Stomach smooth muscle (tissue), 2 donors: ENCODE data around the gene SH3GL2.

Experiments used
- H3K27ac ChIP-seq: one replicate; pipeline ENCODE4 v1.7.0; 2013; ENCODE audit warnings: mild to moderate bottlenecking, low read length, inconsistent platforms
- H3K27me3 ChIP-seq, 2 donors: one replicate each; pipeline ENCODE4 v1.7.0; 2013; ENCODE audit warnings: low read length in 2 of 2; ENCODE audit not compliant: insufficient read depth in 2 of 2, control insufficient read depth in 1 of 2
- H3K36me3 ChIP-seq, 2 donors: one replicate each; pipeline ENCODE4 v1.7.0; 2013; ENCODE audit warnings: low read length in 2 of 2; ENCODE audit not compliant: control insufficient read depth in 2 of 2, insufficient read depth in 2 of 2
- H3K4me1 ChIP-seq: one replicate; pipeline ENCODE4 v1.7.0; 2013; ENCODE audit warnings: low read length; ENCODE audit not compliant: control insufficient read depth, insufficient read depth
- H3K4me3 ChIP-seq, 2 donors: one replicate each; pipeline ENCODE4 v1.7.0; 2013; ENCODE audit warnings: low read length in 2 of 2
- H3K9ac ChIP-seq, 2 donors: one replicate each; pipeline ENCODE4 v1.7.0; 2013; ENCODE audit warnings: low read length in 2 of 2, mild to moderate bottlenecking in 1 of 2
- H3K9me3 ChIP-seq, 2 donors: one replicate each; pipeline ENCODE4 v1.7.0; 2013; ENCODE audit warnings: low read length in 2 of 2; ENCODE audit not compliant: control insufficient read depth in 2 of 2
- donor health status: healthy.
- donor health status: Pancreatic carcinoma.

The SH3GL2 gene

DNA sequence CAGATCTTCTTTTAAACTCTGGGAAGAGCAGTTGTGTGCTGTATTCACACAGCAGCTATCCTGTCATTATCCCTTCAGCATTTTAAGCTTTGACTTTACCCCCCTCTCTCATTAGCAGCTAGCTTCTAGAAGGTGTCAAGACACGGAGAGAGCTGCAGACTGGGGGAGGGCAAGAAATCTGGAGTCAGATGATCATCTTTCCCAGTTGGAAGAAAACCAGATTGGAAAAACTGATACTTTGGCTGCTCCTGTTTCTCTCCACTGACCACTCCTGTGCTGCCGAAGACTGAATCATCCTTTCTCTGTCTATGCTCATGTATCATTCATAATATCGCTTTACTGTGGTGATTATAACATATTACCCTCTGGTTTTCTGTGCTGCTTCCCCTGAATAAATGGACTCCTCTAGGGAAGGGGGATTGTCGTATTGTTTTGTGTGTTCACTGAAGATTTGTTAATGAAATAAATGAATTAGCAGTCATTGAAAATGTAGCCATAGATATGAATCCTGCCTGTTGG lies 75.1 kb downstream of the SH3GL2 start:
- H3K36me3 ChIP-seq, result no peaks in the 10 kb centered on the region
- no peaks in the 10 kb centered on the region for H3K4me1 ChIP-seq
- no peak overlapping the region for H3K4me3 ChIP-seq
- H3K27ac ChIP-seq, result no peak overlapping the region
- H3K27me3 ChIP-seq, result no peaks in the 10 kb centered on the region
- H3K9me3 ChIP-seq, result no peaks in the 10 kb centered on the region
- H3K9ac ChIP-seq, result no peak overlapping the region

DNA sequence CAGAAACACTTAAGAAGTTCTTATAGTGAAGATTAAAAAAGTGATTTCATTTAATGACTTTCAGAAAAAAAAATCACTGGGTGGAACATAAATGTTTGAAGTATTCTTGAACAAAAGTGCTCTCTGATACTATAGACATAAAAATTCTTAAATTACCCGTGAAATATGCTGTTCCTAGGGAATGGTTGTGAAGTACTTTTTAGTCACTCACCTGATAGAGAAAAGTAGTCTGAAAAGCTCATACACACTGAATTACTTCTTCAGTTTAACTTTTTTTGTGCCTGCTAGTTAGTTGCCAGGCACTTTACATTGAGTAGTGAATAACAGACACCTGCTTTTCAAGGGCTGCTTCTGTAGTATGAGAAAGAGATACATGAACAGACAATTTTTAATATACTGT lies 78.0 kb downstream of the SH3GL2 start:
- Histone ChIP-seq H3K27ac (no peak overlapping the region), H3K4me3 (no peak overlapping the region), H3K4me1 (no peaks in the 10 kb centered on the region), H3K36me3 (no peaks in the 10 kb centered on the region), H3K9me3 (no peaks in the 10 kb centered on the region), H3K27me3 (no peaks in the 10 kb centered on the region), H3K9ac (no peak overlapping the region)

- Histone ChIP-seq H3K27me3 (no peaks in the 10 kb centered on the region), H3K4me1 (no peaks in the 10 kb centered on the region), H3K4me3 (no peak overlapping the region), H3K36me3 (no peaks in the 10 kb centered on the region), H3K27ac (no peak overlapping the region), H3K9me3 (no peaks in the 10 kb centered on the region), H3K9ac (no peak overlapping the region)
These were observed 79.4 kb downstream of the SH3GL2 start for GRCh38 chr9:17658237-17658636.

DNA sequence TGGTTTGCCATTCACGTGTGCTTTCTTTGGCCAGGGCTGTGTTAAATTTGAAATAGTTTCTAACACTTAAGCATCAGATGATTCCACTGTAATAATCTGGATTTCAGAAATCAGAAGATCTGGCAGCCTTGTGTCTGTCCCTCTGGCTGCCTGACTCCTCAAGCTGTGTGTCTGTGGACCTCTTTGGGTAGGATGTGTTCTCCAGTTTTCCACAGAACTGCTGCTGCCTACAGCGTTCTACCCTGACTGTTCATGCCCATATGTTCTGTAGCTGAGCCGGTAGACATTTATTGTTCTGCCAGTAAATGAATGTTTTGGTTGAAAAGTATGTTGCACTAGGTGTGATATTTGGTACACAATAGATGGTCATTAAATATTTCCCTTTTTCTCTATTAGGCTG lies 81.3 kb downstream of the SH3GL2 start:
- Histone ChIP-seq H3K4me3 (no peak overlapping the region), H3K36me3 (no peaks in the 10 kb centered on the region), H3K9me3 (no peaks in the 10 kb centered on the region), H3K27ac (no peak overlapping the region), H3K9ac (no peak overlapping the region), H3K4me1 (no peaks in the 10 kb centered on the region), H3K27me3 (no peaks in the 10 kb centered on the region)

GRCh38 chr9:17665450-17665849 lies 86.6 kb downstream of the SH3GL2 start:
- Histone ChIP-seq H3K9me3 (no peaks in the 10 kb centered on the region), H3K27me3 (no peaks in the 10 kb centered on the region), H3K9ac (no peak overlapping the region), H3K27ac (no peak overlapping the region), H3K4me1 (no peaks in the 10 kb centered on the region), H3K36me3 (no peaks in the 10 kb centered on the region), H3K4me3 (no peak overlapping the region)

GRCh38 chr9:17669206-17669605 lies 90.3 kb downstream of the SH3GL2 start:
- Histone ChIP-seq H3K9me3 (no peaks in the 10 kb centered on the region), H3K27ac (no peak overlapping the region), H3K36me3 (no peaks in the 10 kb centered on the region), H3K4me3 (no peak overlapping the region), H3K27me3 (no peaks in the 10 kb centered on the region), H3K9ac (no peak overlapping the region), H3K4me1 (no peaks in the 10 kb centered on the region)

- Histone ChIP-seq H3K27me3 (no peaks in the 10 kb centered on the region), H3K9me3 (peaks cover 2 to 4% of the 10 kb centered on the region in 2 donors), H3K4me3 (no peak overlapping the region), H3K27ac (no peak overlapping the region), H3K36me3 (no peaks in the 10 kb centered on the region), H3K4me1 (no peaks in the 10 kb centered on the region), H3K9ac (no peak overlapping the region)
These were observed 103.8 kb downstream of the SH3GL2 start for GRCh38 chr9:17682684-17683083.

- Histone ChIP-seq H3K9me3 (peaks cover 0 to 2% of the 10 kb centered on the region in 2 donors), H3K36me3 (no peaks in the 10 kb centered on the region), H3K4me1 (no peaks in the 10 kb centered on the region), H3K4me3 (no peak overlapping the region), H3K27me3 (no peaks in the 10 kb centered on the region), H3K27ac (no peak overlapping the region), H3K9ac (no peak overlapping the region)
These were observed 110.0 kb downstream of the SH3GL2 start for GRCh38 chr9:17688834-17689233.

- H3K27ac ChIP-seq, result no peak overlapping the region
- no peak overlapping the region for H3K9ac ChIP-seq
- no peak overlapping the region for H3K4me3 ChIP-seq
- no peaks in the 10 kb centered on the region for H3K36me3 ChIP-seq
- no peaks in the 10 kb centered on the region for H3K27me3 ChIP-seq
- H3K4me1 ChIP-seq, result no peaks in the 10 kb centered on the region
- no peaks in the 10 kb centered on the region for H3K9me3 ChIP-seq
These were observed 115.5 kb downstream of the SH3GL2 start for GRCh38 chr9:17694336-17694735.

DNA sequence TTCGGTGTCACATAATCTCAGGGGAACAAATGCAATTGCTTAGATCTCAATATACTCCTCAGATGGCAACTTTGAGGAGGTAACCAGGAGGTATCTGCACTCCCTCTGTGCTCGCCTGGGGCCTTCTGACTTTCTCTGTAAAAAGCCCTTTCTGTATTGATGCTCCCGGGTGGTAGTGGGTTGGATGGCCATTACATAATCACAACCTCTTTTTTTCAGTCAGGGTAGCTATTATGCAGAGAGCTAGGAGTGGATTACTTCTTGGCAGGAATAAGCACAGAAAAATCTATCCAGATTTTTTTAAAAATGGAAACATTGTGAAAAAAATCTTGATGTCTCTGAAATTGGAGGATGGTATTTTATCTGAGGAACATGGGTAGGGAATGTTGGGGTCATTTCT lies 116.6 kb downstream of the SH3GL2 start:
- Histone ChIP-seq H3K27me3 (no peaks in the 10 kb centered on the region), H3K4me1 (no peaks in the 10 kb centered on the region), H3K27ac (no peak overlapping the region), H3K9me3 (no peaks in the 10 kb centered on the region), H3K9ac (no peak overlapping the region), H3K36me3 (no peaks in the 10 kb centered on the region), H3K4me3 (no peak overlapping the region)

- Histone ChIP-seq H3K27me3 (no peaks in the 10 kb centered on the region), H3K4me1 (no peaks in the 10 kb centered on the region), H3K27ac (no peak overlapping the region), H3K4me3 (no peak overlapping the region), H3K36me3 (no peaks in the 10 kb centered on the region), H3K9me3 (no peaks in the 10 kb centered on the region), H3K9ac (no peak overlapping the region)
These were observed 120.9 kb downstream of the SH3GL2 start for GRCh38 chr9:17699615-17700330.
